ENCODE measurements around the gene WNT10A. TPM values are rescaled to one million over a fixed set of nuclear protein-coding genes. Genes with fewer than 3 reads are reported as not detected.

Gene WNT10A
- total and polyA plus RNA-seq, 10 of the 15 experiments (the other 5 are each of a cell fraction or from before 2014, with no cell fraction given), result 0.61 to 45.0 (median 6.9) TPM

GRCh38 chr2:218853766-218854165 lies 26.9 kb upstream of the WNT10A start:
- H3K9me3 ChIP-seq (replicated peaks; ENCODE audit: control insufficient read depth, insufficient read depth, low read length), result no peaks in the 10 kb centered on the region
- no peak overlapping the region for H3K4me2 ChIP-seq (ENCODE audit: control insufficient read depth, insufficient read depth)
- H4K20me1 ChIP-seq (ENCODE audit: control insufficient read depth, insufficient read depth), result no peaks in the 10 kb centered on the region
- no peaks in the 10 kb centered on the region for H3K36me3 ChIP-seq (ENCODE audit: control insufficient read depth in 2 of 2, insufficient read depth in 2 of 2, low read length in 1 of 2)
- H2AFZ ChIP-seq (ENCODE audit: control insufficient read depth, low read depth, low read length), result no peak overlapping the region
- RAD21 ChIA-PET (ENCODE audit: unreplicated experiment), result interaction anchor here (0.9 to 2.8 kb wide), 2 partner anchors 22 to 44 kb away, joined by 5 to 40 read pairs; no protein-coding TSS in a partner anchor
- SMC1A ChIA-PET (ENCODE audit: uncharacterized antibody, unreplicated experiment), result interaction anchor here (0.7 to 4.9 kb wide), 6 partner anchors 15 to 399 kb away, joined by 3 to 26 read pairs (median 4); no protein-coding TSS in a partner anchor
- in situ Hi-C loops (cut with MboI) (no loop called here), intact Hi-C loops (cut with micrococcal nuclease; ENCODE audit: unreplicated experiment) (loop anchor here (1.0 to 5.0 kb wide), 5 partner anchors 45 to 302 kb away; no protein-coding TSS in a partner anchor)
- TF ChIP-seq SUZ12 (IDR thresholded peaks at IDR 0.05; ENCODE audit: unreplicated experiment) (no peak), BACH1 (IDR thresholded peaks at IDR 0.05; ENCODE audit: borderline replicate concordance) (no peak), SIX5 (IDR thresholded peaks at IDR 0.05; ENCODE audit: low read depth, low read length, severe bottlenecking) (no peak), FOS (IDR thresholded peaks at IDR 0.05; ENCODE audit: borderline replicate concordance, extremely low read depth, insufficient read length) (no peak), SRF (IDR thresholded peaks at IDR 0.05; ENCODE audit: low read depth in 2 of 2, low read length in 2 of 2) (no peak), CHD1 (IDR thresholded peaks at IDR 0.05; ENCODE audit: low read depth, low read length) (no peak)
- TF ChIP-seq, protein P1, sequence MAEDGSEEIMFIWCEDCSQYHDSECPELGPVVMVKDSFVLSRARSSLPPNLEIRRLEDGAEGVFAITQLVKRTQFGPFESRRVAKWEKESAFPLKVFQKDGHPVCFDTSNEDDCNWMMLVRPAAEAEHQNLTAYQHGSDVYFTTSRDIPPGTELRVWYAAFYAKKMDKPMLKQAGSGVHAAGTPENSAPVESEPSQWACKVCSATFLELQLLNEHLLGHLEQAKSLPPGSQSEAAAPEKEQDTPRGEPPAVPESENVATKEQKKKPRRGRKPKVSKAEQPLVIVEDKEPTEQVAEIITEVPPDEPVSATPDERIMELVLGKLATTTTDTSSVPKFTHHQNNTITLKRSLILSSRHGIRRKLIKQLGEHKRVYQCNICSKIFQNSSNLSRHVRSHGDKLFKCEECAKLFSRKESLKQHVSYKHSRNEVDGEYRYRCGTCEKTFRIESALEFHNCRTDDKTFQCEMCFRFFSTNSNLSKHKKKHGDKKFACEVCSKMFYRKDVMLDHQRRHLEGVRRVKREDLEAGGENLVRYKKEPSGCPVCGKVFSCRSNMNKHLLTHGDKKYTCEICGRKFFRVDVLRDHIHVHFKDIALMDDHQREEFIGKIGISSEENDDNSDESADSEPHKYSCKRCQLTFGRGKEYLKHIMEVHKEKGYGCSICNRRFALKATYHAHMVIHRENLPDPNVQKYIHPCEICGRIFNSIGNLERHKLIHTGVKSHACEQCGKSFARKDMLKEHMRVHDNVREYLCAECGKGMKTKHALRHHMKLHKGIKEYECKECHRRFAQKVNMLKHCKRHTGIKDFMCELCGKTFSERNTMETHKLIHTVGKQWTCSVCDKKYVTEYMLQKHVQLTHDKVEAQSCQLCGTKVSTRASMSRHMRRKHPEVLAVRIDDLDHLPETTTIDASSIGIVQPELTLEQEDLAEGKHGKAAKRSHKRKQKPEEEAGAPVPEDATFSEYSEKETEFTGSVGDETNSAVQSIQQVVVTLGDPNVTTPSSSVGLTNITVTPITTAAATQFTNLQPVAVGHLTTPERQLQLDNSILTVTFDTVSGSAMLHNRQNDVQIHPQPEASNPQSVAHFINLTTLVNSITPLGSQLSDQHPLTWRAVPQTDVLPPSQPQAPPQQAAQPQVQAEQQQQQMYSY (CRISPR knock-in tag; IDR thresholded peaks at IDR 0.05), result no peak
- TF ChIP-seq, protein P2, sequence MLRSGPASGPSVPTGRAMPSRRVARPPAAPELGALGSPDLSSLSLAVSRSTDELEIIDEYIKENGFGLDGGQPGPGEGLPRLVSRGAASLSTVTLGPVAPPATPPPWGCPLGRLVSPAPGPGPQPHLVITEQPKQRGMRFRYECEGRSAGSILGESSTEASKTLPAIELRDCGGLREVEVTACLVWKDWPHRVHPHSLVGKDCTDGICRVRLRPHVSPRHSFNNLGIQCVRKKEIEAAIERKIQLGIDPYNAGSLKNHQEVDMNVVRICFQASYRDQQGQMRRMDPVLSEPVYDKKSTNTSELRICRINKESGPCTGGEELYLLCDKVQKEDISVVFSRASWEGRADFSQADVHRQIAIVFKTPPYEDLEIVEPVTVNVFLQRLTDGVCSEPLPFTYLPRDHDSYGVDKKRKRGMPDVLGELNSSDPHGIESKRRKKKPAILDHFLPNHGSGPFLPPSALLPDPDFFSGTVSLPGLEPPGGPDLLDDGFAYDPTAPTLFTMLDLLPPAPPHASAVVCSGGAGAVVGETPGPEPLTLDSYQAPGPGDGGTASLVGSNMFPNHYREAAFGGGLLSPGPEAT (IDR thresholded peaks at IDR 0.05; ENCODE audit: low read depth), result no peak
- TF ChIP-seq, protein P3, sequence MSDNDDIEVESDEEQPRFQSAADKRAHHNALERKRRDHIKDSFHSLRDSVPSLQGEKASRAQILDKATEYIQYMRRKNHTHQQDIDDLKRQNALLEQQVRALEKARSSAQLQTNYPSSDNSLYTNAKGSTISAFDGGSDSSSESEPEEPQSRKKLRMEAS (IDR thresholded peaks at IDR 0.05; ENCODE audit: low read depth, low read length), result no peak
- TF ChIP-seq, protein P4, sequence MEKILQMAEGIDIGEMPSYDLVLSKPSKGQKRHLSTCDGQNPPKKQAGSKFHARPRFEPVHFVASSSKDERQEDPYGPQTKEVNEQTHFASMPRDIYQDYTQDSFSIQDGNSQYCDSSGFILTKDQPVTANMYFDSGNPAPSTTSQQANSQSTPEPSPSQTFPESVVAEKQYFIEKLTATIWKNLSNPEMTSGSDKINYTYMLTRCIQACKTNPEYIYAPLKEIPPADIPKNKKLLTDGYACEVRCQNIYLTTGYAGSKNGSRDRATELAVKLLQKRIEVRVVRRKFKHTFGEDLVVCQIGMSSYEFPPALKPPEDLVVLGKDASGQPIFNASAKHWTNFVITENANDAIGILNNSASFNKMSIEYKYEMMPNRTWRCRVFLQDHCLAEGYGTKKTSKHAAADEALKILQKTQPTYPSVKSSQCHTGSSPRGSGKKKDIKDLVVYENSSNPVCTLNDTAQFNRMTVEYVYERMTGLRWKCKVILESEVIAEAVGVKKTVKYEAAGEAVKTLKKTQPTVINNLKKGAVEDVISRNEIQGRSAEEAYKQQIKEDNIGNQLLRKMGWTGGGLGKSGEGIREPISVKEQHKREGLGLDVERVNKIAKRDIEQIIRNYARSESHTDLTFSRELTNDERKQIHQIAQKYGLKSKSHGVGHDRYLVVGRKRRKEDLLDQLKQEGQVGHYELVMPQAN (conservative IDR thresholded peaks at IDR 0.05), result no peak
- POLR2A ChIA-PET, result interaction anchor here (1.0 kb wide), 1 partner anchor 45 kb away, joined by 3 read pairs; no protein-coding TSS in a partner anchor
- no peaks in the 10 kb centered on the region for H3K4me1 ChIP-seq (ENCODE audit: control insufficient read depth, insufficient read depth, low read length)
- CTCF ChIA-PET, result interaction anchor here (0.7 to 7.2 kb wide), 5 partner anchors 16 to 44 kb away, joined by 3 to 95 read pairs (median 4); no protein-coding TSS in a partner anchor
- H3K27me3 ChIP-seq (replicated peaks in 1 of 2; ENCODE audit: control insufficient read depth in 2 of 2, insufficient read depth in 2 of 2, low read length in 1 of 2), result peaks cover 11 to 25% of the 10 kb centered on the region in 2 experiments
- ATAC-seq (peak; percentile 46; the same call in 2 of the 3 replicates), FAIRE-seq (no peak), DNase-seq (ENCODE audit: low read depth, low spot score) (no peak)
- no TSS peak for BruUV-seq (replicated peaks)
- no peak overlapping the region for H3K27ac ChIP-seq (ENCODE audit: control insufficient read depth, insufficient read depth)
- 36% methylated on average over 5 of the region's 5 CpGs for WGBS (ENCODE audit: insufficient coverage, insufficient replicate concordance, low lambda C conversion rate, missing lambda C conversion rate)
- H3K9ac ChIP-seq (ENCODE audit: control insufficient read depth, insufficient read depth, low read length), result no peak overlapping the region
- no peaks in the 10 kb centered on the region for H3K79me2 ChIP-seq (ENCODE audit: control insufficient read depth, insufficient read depth, low read length)
- H3K4me3 ChIP-seq, result no peak overlapping the region

Data from GM12878 (cell line).